Measurements from ENCODE around the gene ADAMTS8. TPM values are rescaled to one million over a fixed set of nuclear protein-coding genes. Genes with fewer than 3 reads are reported as not detected.
A peak's percentile ranks its signal among the peaks of the same experiment; 100 is the strongest.

ADAMTS8 gene
- polyA plus RNA-seq, 3 donors = 2.3 to 3.9 (median 2.8) TPM

DNA sequence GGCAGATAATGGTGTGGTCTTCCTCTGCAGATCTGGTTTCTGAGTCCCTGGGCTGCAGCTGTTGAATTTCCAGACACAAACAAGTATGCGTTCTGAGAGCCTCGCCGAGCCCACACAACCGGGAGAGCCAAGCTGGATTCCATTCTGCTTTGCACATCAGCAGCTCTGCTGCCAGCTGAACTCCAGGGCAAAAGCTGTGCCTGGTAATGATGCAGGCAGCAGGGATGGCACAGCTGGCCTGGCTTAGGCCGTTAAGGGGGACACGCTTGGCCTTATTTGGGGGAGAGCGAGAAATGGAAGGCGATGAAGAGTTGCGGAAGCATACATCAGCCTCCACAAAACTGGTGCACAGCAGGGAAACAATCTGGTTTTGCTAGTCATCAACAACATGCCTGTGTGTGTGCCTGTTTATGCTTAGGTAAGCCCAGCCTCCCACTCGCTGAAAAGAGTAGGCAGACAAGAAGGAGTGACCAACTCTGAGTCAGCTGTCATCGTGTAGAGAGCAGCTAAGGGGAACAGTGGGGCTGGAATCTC is 25.1 kb downstream of the ADAMTS8 start:
- DNase-seq (ENCODE audit: low read depth in 3 of 3, low spot score in 2 of 3) = no peak

- DNase-seq (ENCODE audit: low read depth in 3 of 3, low spot score in 2 of 3) = no peak
Observed at GRCh38 chr11:130402570-130402969, 25.8 kb downstream of the ADAMTS8 start.

DNA sequence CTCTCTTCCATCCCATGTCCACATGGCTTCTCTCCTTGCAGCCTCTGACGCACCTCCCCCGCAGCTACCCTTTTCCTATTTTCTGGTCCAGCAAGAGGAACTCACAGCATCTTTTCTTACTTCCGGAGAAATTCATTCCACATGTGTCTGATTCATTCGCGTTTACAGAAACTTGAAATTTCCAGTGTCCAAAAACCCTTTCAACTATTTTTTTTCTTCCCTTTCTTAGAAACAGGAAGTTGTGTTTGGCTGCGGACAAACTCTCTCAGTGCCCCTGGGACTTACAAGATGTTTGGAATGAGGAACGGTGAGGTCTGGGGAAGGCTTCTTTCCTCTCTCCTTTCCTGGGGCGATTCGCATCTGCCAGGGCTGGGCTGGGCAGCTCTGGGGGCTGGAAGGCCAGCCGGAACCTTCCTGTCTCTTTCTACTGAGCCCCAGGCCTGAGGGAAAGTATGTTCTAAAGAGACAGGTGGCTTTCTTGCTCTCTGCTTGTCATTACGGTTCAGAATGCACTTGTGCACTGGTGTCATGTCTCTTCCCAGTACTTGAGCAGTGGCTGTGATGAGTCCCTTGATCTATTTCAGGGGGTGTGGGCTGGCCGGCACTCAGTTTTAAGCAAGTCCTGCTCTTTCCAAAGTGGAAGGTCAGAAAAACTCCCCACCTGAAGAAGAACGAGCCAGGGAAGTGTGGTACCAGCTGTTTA is 27.5 kb downstream of the ADAMTS8 start:
- DNase-seq (ENCODE audit: low read depth in 3 of 3, low spot score in 2 of 3) = no peak

DNA sequence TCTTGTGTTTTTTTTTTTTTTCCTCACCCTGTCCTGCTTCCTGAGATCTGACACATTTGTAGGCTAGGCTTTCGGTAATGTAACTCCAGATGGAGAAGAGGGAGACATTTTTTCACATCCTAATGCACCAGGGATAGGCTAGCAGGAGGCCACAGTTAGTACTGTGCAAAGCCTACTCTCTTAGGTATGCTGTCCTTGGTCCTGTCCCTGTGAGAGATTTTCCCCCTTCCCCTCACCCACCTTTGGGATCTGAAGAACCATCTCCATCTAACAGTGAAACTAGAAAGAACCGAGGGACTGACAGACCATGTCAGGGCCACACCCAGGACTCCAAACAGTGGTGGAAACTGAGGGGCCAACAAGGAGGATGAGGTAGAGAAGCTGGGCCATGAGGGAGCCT is 29.2 kb downstream of the ADAMTS8 start:
- no peak for DNase-seq (ENCODE audit: low read depth in 3 of 3, low spot score in 2 of 3)

DNA sequence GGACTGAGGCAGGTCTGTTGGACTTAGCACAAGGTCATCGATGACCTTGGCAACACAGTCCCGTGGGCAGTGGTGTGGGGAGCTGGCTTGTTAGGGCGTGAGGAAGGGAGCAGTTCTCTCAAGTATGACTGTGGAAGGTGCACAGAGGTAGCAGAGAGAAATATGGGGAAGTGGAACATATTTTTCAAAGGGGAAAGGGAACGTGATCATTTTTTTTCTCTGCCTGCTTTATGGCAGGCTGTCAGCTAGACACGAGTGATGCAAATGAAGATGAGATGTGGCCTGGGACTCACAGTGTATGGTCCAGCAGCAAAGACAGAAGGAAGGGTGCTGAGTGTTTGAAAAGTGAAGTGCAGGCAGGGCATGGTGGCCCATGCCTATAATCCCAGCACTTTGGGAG is 30.6 kb downstream of the ADAMTS8 start:
- DNase-seq (ENCODE audit: low read depth in 3 of 3, low spot score in 2 of 3) = no peak

GRCh38 chr11:130396965-130397364 is 31.4 kb downstream of the ADAMTS8 start:
- no peak for DNase-seq (ENCODE audit: low read depth in 3 of 3, low spot score in 2 of 3)

DNA sequence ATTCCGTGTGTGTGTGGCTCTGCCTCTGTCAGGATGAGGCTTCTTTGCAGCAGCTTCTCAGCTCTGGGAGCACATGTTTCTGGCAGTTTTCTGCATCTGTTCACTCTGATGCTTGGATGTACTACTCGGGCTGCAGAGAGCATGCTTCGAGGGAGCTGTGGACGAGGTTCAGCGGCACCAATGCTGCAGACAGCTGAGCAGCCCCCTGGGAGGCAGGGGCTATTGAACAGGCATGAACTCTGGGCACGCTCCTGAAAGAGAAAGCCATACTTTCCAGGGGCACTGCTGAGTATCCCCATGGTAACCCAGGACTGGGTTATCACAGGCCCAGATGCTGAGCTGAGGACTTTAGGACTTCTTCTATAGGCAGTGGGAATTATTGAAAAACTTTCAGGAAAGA is 33.8 kb downstream of the ADAMTS8 start:
- DNase-seq (ENCODE audit: low read depth in 3 of 3, low spot score in 2 of 3) = no peak

- DNase-seq (ENCODE audit: low read depth in 3 of 3, low spot score in 2 of 3) = no peak
Observed at GRCh38 chr11:130391711-130392110, 36.7 kb downstream of the ADAMTS8 start.

DNA sequence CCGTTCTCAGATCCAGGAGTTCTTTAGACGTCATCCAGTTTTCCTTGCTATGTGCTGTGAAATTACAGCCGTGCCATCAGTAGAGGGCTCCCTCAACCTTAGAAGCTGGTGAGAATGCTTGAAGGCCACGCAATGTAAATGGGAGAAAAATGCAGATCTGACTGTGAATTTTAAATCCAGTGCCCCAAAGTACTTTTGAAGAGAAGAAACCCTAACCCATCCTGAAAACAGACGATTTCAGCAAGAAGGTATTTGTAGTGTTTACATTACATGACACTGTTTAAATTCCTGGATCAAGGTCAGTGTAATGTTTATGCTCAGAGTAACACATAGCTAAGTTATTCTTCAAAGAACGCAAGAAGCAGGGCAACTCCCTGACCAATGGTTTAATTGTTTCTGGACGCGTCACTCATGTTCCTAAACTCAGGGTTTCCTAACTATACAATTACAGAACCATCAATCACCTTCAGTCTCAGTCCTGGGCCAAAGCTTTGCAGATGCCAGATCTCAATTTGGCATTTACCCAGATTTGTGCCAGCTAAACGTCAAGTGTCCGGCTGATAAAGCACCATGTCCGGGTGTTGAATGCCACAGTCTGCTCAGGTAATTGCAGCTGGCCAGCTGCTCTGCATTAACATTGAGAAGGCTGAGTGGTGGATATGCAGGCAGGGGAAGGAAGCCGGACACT is 38.2 kb downstream of the ADAMTS8 start:
- DNase-seq (ENCODE audit: low read depth in 3 of 3, low spot score in 2 of 3) = no peak

DNA sequence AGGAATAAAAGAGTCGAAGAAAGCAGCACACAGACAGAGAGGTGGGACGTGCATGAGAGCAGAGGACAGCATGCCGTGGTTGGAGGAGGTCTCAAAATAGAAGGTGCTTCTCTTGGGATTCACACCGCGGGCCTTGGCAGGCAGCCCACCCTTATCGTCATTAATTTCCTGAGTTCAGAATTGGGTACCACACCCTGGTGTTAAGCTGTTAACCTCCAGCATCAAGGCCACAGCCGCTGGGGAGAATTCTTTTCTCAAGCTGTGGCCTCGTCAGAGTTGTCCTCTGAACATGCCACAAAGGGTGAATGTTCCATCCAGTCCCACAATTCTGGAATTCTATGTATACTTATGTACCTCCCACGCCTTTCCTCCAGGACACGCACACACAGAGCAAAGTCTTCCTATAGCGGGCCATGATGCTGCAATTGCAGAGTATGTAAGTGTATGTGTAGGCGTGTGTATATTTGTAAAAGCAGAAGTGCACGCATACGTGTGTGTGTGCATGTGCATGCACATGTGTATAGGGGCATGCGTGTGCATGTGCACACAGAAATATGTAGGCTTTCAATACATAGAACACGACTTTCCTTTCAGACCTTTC is 39.0 kb downstream of the ADAMTS8 start:
- no peak for DNase-seq (ENCODE audit: low read depth in 3 of 3, low spot score in 2 of 3)

GRCh38 chr11:130388607-130389205 is 39.7 kb downstream of the ADAMTS8 start:
- DNase-seq (ENCODE audit: low read depth in 3 of 3, low spot score in 2 of 3) = no peak

- DNase-seq (ENCODE audit: low read depth in 3 of 3, low spot score in 2 of 3) = no peak
Observed at GRCh38 chr11:130386056-130386455, 42.4 kb downstream of the ADAMTS8 start.

DNA sequence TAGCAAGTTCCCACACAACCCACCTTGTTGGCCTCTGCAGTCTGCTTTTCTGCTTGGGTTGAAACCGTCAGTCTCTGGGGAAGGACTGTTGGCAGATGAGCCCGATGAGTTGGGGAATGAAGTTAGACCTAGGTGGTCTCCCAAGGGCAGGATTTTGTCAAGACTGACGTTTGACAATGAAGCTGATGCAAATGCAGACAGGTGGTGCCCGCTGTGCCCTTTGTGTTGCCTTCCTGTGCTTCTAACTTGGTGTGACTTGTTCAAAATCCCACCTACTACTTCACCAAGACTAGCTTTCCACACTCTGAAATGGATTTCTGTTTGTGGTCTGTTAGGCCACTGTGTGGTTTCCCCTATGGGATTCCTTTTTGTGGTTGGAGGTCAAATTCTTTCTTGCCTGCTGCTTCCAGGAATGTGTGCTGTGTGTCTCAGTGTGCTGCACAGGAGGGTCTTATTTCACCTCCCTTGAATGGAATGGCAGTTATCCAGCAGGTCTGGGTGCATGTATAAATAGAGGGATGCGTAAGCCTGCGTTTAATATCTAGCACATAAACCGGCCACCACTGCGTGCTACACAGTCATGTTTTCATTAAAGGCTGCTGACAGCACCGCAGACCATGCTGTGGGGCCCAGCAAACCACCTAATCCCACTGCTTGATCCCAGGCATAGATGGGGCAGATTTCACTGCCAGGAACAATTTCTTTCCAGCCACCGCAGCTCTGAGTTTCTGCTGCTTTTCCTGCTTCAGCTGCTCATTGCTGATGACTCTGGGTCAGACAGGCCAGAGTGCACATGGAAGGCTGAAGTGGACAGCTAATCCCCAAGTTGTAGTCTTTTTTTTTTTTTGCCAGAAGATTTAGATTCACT is 44.8 kb downstream of the ADAMTS8 start:
- no peak for DNase-seq (ENCODE audit: low read depth in 3 of 3, low spot score in 2 of 3)

- DNase-seq (ENCODE audit: low read depth in 3 of 3, low spot score in 2 of 3) = no peak
Observed at GRCh38 chr11:130381317-130381716, 47.1 kb downstream of the ADAMTS8 start.

DNA sequence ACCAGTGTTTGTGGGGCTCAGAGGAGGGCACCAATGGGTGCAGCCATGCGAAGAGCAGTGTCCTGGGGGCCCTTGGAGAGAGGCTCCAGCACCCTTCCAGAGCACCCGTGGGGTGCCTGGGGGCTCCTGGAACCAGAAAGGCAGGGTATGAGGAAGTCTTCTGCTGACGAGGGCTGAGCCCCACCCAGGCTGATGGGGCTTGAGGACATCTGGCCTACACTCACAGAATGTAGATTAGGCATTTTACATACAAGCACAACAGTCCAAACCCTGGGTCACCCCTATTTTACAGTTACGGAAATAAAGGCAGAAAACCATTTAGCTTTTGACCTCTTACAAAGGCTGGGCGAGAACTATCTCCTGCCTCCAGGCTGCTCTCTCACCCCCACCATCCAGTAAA is 47.6 kb downstream of the ADAMTS8 start:
- DNase-seq (ENCODE audit: low read depth in 3 of 3, low spot score in 2 of 3) = no peak

DNA sequence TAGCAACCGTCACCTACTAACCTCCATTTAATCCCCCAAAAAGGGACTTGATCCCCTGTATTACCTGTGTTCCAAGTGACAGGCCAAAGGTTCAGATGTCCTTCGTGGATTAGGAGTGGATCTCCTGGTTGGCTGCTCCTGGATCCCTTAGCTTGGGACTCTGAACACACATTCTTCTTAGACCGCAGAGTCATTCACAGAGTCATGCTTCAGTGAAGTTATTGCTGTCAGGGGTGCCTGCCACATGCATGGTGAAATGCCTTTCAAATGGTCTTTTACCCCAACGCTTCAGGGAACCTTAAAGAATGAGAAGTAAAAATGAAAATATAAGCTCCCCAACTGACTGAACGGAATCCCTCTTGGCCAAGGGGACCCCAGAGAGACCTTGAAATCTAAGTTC is 49.1 kb downstream of the ADAMTS8 start:
- no peak for DNase-seq (ENCODE audit: low read depth in 3 of 3, low spot score in 2 of 3)

- DNase-seq (ENCODE audit: low read depth in 3 of 3, low spot score in 2 of 3) = no peak
Observed at GRCh38 chr11:130370845-130371590, 57.4 kb downstream of the ADAMTS8 start.

- no peak for DNase-seq (ENCODE audit: low read depth in 3 of 3, low spot score in 2 of 3)
Observed at GRCh38 chr11:130369713-130370112, 58.7 kb downstream of the ADAMTS8 start.

DNA sequence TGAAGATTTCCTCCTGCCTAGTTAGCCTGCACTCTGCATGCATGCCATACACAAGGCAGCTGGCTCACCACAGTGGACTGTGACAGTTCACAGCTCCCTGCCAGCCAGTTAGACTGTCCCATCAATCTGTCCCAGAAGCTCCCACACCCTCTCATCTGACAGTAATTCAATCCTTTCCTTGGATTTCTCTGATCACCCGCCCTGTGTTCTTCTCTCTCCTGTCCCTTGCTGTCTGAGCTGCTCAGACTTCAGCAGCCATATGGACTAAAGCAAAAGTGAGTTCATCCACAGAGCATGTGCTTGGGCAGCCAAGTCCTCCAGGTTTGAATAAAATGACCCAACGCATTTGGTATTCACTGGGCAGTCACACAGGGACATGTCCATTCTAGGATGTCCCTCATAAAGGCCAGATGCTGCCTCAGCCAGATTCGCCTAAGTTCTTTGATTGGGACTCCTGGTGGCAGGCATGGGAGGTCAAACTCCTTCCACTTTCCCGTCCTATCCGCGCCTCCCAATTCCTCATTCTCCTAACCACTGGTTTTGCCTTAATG is 59.2 kb downstream of the ADAMTS8 start:
- DNase-seq (ENCODE audit: low read depth in 3 of 3, low spot score in 2 of 3) = peak in 2 of 3 donors; percentile 43 to 75
